Measurements from ENCODE around the gene TAS1R2. TPM values are rescaled to one million over a fixed set of nuclear protein-coding genes. Genes with fewer than 3 reads are reported as not detected.

Gene TAS1R2
- total RNA-seq, 2 donors from 2014 or later = not detected

GRCh38 chr1:18817795-18818435 lies 41.5 kb downstream of the TAS1R2 start:
- Mint-ChIP-seq H3K27ac (no peak overlapping the region), H3K4me3 (no peak overlapping the region), H3K9me3 (no peaks in the 10 kb centered on the region), H3K36me3 (ENCODE audit: low read depth) (no peaks in the 10 kb centered on the region), H3K4me1 (no peaks in the 10 kb centered on the region), H3K27me3 (ENCODE audit: insufficient read depth) (peaks cover 41% of the 10 kb centered on the region)
- H3K27ac ChIP-seq (ENCODE audit: low read depth, low read length) = no peak overlapping the region
- WGBS, 2 experiments (ENCODE audit: insufficient coverage in 1 of 2, insufficient read length in 1 of 2) = 78 to 80% methylated on average over 8 to 22 of the region's 22 CpGs
- TF ChIP-seq, protein P1, sequence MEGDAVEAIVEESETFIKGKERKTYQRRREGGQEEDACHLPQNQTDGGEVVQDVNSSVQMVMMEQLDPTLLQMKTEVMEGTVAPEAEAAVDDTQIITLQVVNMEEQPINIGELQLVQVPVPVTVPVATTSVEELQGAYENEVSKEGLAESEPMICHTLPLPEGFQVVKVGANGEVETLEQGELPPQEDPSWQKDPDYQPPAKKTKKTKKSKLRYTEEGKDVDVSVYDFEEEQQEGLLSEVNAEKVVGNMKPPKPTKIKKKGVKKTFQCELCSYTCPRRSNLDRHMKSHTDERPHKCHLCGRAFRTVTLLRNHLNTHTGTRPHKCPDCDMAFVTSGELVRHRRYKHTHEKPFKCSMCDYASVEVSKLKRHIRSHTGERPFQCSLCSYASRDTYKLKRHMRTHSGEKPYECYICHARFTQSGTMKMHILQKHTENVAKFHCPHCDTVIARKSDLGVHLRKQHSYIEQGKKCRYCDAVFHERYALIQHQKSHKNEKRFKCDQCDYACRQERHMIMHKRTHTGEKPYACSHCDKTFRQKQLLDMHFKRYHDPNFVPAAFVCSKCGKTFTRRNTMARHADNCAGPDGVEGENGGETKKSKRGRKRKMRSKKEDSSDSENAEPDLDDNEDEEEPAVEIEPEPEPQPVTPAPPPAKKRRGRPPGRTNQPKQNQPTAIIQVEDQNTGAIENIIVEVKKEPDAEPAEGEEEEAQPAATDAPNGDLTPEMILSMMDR (conservative IDR thresholded peaks at IDR 0.05) = no peak
- DNase-seq = peak; percentile 53
- H3K4me3 ChIP-seq (ENCODE audit: low read length) = no peak overlapping the region
- no peaks in the 10 kb centered on the region for H3K4me1 ChIP-seq (ENCODE audit: control insufficient read depth, insufficient read depth, low read length)
- H3K9ac ChIP-seq (ENCODE audit: extremely low read depth, low read length, poor library complexity, severe bottlenecking) = no peak overlapping the region
- no peaks in the 10 kb centered on the region for H3K9me3 ChIP-seq (ENCODE audit: control insufficient read depth, low read length)
- no peaks in the 10 kb centered on the region for H3K36me3 ChIP-seq (ENCODE audit: control insufficient read depth, insufficient read depth, low read length)
- peaks cover 24% of the 10 kb centered on the region for H3K27me3 ChIP-seq (ENCODE audit: control insufficient read depth, insufficient read depth, low read length, poor library complexity, severe bottlenecking)

DNA sequence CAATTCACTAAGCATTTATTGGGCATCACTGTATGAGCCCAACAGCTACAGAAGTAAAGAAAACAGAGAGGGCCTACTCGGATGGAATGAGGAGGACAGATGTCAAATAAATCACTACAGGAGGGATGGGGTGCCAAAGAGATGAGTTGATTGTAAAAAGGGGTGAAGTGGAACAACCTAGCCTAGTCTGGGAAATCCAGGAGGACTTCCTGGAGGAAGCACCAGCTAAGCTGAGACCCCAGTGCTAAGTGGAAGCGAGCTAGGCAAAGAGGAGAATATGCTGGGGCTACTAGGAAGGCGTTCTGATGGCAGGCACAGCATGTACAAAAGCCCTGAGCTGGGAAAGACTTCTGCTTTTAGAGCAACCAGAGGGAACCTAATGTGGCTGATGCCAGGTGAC lies 42.1 kb downstream of the TAS1R2 start:
- no peaks in the 10 kb centered on the region for H3K36me3 Mint-ChIP-seq (ENCODE audit: low read depth)
- Histone ChIP-seq H3K9me3 (ENCODE audit: control insufficient read depth, low read length) (no peaks in the 10 kb centered on the region), H3K36me3 (ENCODE audit: control insufficient read depth, insufficient read depth, low read length) (no peaks in the 10 kb centered on the region), H3K4me3 (ENCODE audit: low read length) (no peak overlapping the region), H3K4me1 (ENCODE audit: control insufficient read depth, insufficient read depth, low read length) (no peaks in the 10 kb centered on the region), H3K27me3 (ENCODE audit: control insufficient read depth, insufficient read depth, low read length, poor library complexity, severe bottlenecking) (peaks cover 24% of the 10 kb centered on the region), H3K27ac (ENCODE audit: low read depth, low read length) (no peak overlapping the region), H3K9ac (ENCODE audit: extremely low read depth, low read length, poor library complexity, severe bottlenecking) (no peak overlapping the region)
- no peaks in the 10 kb centered on the region for H3K4me1 Mint-ChIP-seq
- no peak overlapping the region for H3K27ac Mint-ChIP-seq
- H3K27me3 Mint-ChIP-seq (ENCODE audit: insufficient read depth) = peaks cover 41% of the 10 kb centered on the region
- WGBS, 2 experiments (ENCODE audit: insufficient coverage in 1 of 2, insufficient read length in 1 of 2) = 82 to 84% methylated on average over 3 of the region's 3 CpGs
- no peak overlapping the region for H3K4me3 Mint-ChIP-seq
- TF ChIP-seq, protein P1 (conservative IDR thresholded peaks at IDR 0.05) = no peak
- H3K9me3 Mint-ChIP-seq = no peaks in the 10 kb centered on the region
- DNase-seq = no peak

- TF ChIP-seq, protein P1 (conservative IDR thresholded peaks at IDR 0.05) = no peak
- Mint-ChIP-seq H3K27me3 (ENCODE audit: insufficient read depth) (peaks cover 40% of the 10 kb centered on the region), H3K27ac (no peak overlapping the region)
These were observed 42.7 kb downstream of the TAS1R2 start for GRCh38 chr1:18816808-18817207.

More at GRCh38 chr1:18816808-18817207, 42.7 kb downstream of the TAS1R2 start:
- Histone ChIP-seq H3K4me1 (ENCODE audit: control insufficient read depth, insufficient read depth, low read length) (no peaks in the 10 kb centered on the region), H3K9ac (ENCODE audit: extremely low read depth, low read length, poor library complexity, severe bottlenecking) (no peak overlapping the region), H3K27ac (ENCODE audit: low read depth, low read length) (no peak overlapping the region), H3K4me3 (ENCODE audit: low read length) (no peak overlapping the region), H3K27me3 (ENCODE audit: control insufficient read depth, insufficient read depth, low read length, poor library complexity, severe bottlenecking) (peaks cover 24% of the 10 kb centered on the region), H3K36me3 (ENCODE audit: control insufficient read depth, insufficient read depth, low read length) (no peaks in the 10 kb centered on the region), H3K9me3 (ENCODE audit: control insufficient read depth, low read length) (no peaks in the 10 kb centered on the region)
- Mint-ChIP-seq H3K36me3 (ENCODE audit: low read depth) (no peaks in the 10 kb centered on the region), H3K4me3 (no peak overlapping the region), H3K9me3 (no peaks in the 10 kb centered on the region), H3K4me1 (no peaks in the 10 kb centered on the region)
- 87 to 100% methylated on average over 1 to 2 of the region's 2 CpGs for WGBS, 2 experiments (ENCODE audit: insufficient coverage in 1 of 2, insufficient read length in 1 of 2)
- DNase-seq = no peak
